ENCODE data around the gene DIPK1B. TPM values are rescaled to one million over a fixed set of nuclear protein-coding genes. Genes with fewer than 3 reads are reported as not detected.

The DIPK1B gene
- total and polyA plus RNA-seq, 2 experiments from 2014 or later = 18.7 to 60.0 TPM

GRCh38 chr9:136729144-136729543, 16.8 kb downstream of the DIPK1B start:
- peaks cover 38% of the 10 kb centered on the region for H3K36me3 Mint-ChIP-seq (ENCODE audit: low read depth)
- Histone ChIP-seq H3K27ac (ENCODE audit: low read depth) (no peak overlapping the region), H2AFZ (no peak overlapping the region), H3F3A (replicated peaks; ENCODE audit: low read depth) (peaks cover 33% of the 10 kb centered on the region), H4K20me1 (replicated peaks; ENCODE audit: insufficient read depth) (peaks cover 31% of the 10 kb centered on the region), H3K4me1 (ENCODE audit: insufficient read depth) (peaks cover 9% of the 10 kb centered on the region; the same call in 1 of the 2 replicates), H3K4me3 (peak overlapping the region; percentile 99), H3K79me2 (replicated peaks; ENCODE audit: insufficient read depth) (peaks cover 35% of the 10 kb centered on the region), H3K27me3 (ENCODE audit: insufficient read depth) (peaks cover 15% of the 10 kb centered on the region), H3K9me2 (ENCODE audit: insufficient read depth) (no peaks in the 10 kb centered on the region), H3K36me3 (ENCODE audit: insufficient read depth) (peaks cover 20% of the 10 kb centered on the region), H3K4me2 (peak overlapping the region; percentile 94)
- peaks cover 24% of the 10 kb centered on the region for H3K27me3 Mint-ChIP-seq (ENCODE audit: insufficient read depth, low read depth, poor library complexity)
- no peaks in the 10 kb centered on the region; the same call in 1 of the 3 replicates for H3K9me3 Mint-ChIP-seq
- peak; percentile 12 for ATAC-seq
- H3K4me1 Mint-ChIP-seq = peaks cover 18% of the 10 kb centered on the region
- no peak for DNase-seq (ENCODE audit: low spot score)
- peak overlapping the region; percentile 66 for H3K4me3 Mint-ChIP-seq
- no peak for TF ChIP-seq ZNF462 (CRISPR knock-in tag; IDR thresholded peaks at IDR 0.05)
- no peak for TF ChIP-seq EZH2phosphoT487 (IDR thresholded peaks at IDR 0.05; ENCODE audit: unreplicated experiment)
- no peak overlapping the region for H3K27ac Mint-ChIP-seq

- Mint-ChIP-seq H3K4me3 (peak overlapping the region; percentile 66; the same call in 1 of the 3 replicates), H3K4me1 (peaks cover 16% of the 10 kb centered on the region), H3K27ac (no peak overlapping the region), H3K36me3 (ENCODE audit: low read depth) (peaks cover 30% of the 10 kb centered on the region), H3K9me3 (no peaks in the 10 kb centered on the region; the same call in 1 of the 3 replicates), H3K27me3 (ENCODE audit: insufficient read depth, low read depth, poor library complexity) (peaks cover 22% of the 10 kb centered on the region)
- H3K36me3 ChIP-seq (ENCODE audit: insufficient read depth) = 0 out of 2 replicates have a peak, but pooled peaks cover 12% of the 10 kb centered on the region
- no peaks in the 10 kb centered on the region for H3K9me2 ChIP-seq (ENCODE audit: insufficient read depth)
- peaks cover 9% of the 10 kb centered on the region; the same call in 1 of the 2 replicates for H3K4me1 ChIP-seq (ENCODE audit: insufficient read depth)
- no peak overlapping the region for H3K4me2 ChIP-seq
- no peak overlapping the region for H3K4me3 ChIP-seq
- H4K20me1 ChIP-seq (replicated peaks; ENCODE audit: insufficient read depth) = peaks cover 26% of the 10 kb centered on the region
- H3K79me2 ChIP-seq (replicated peaks; ENCODE audit: insufficient read depth) = peaks cover 35% of the 10 kb centered on the region
- peaks cover 25% of the 10 kb centered on the region for H3F3A ChIP-seq (replicated peaks; ENCODE audit: low read depth)
- DNase-seq (ENCODE audit: low spot score) (no peak), ATAC-seq (no peak)
- no peak overlapping the region for H3K27ac ChIP-seq (ENCODE audit: low read depth)
- no peak overlapping the region for H2AFZ ChIP-seq
- peaks cover 15% of the 10 kb centered on the region for H3K27me3 ChIP-seq (ENCODE audit: insufficient read depth)
- TF ChIP-seq EZH2phosphoT487 (IDR thresholded peaks at IDR 0.05; ENCODE audit: unreplicated experiment) = no peak
- TF ChIP-seq ZNF331 (CRISPR knock-in tag; IDR thresholded peaks at IDR 0.05; ENCODE audit: low read depth) = no peak
- TF ChIP-seq CREB1 (CRISPR knock-in tag; IDR thresholded peaks at IDR 0.05; ENCODE audit: low read depth) = no peak
- no peak for TF ChIP-seq ZNF114 (CRISPR knock-in tag; IDR thresholded peaks at IDR 0.05)
- TF ChIP-seq POLR2AphosphoS5 (IDR thresholded peaks at IDR 0.05; ENCODE audit: low read depth) = no peak
- TF ChIP-seq STAT1 (IDR thresholded peaks at IDR 0.05; ENCODE audit: unreplicated experiment) = no peak
- no peak for TF ChIP-seq JUNB (IDR thresholded peaks at IDR 0.05; ENCODE audit: unreplicated experiment)
- TF ChIP-seq ETS1 (IDR thresholded peaks at IDR 0.05) = no peak
- TF ChIP-seq CTCF (conservative IDR thresholded peaks at IDR 0.05; ENCODE audit: low read depth in 2 of 2) = no peak
These were observed 17.6 kb downstream of the DIPK1B start for GRCh38 chr9:136729926-136730325.

All from GM23338 (cell line).